ENCODE measurements around the gene CDH23. TPM values are rescaled to one million over a fixed set of nuclear protein-coding genes. Genes with fewer than 3 reads are reported as not detected.
A peak's percentile ranks its signal among the peaks of the same experiment; 100 is the strongest.

CDH23 gene
- total RNA-seq, 2 donors from 2014 or later, result 3.9 to 4.4 TPM

- H3K4me3 ChIP-seq, result no peak within 1 kb of the TSS
- H3K27me3 ChIP-seq, result no peaks in the 10 kb centered on the region
- DNase-seq (ENCODE audit: low spot score), result no peak
- TF ChIP-seq, protein P1, sequence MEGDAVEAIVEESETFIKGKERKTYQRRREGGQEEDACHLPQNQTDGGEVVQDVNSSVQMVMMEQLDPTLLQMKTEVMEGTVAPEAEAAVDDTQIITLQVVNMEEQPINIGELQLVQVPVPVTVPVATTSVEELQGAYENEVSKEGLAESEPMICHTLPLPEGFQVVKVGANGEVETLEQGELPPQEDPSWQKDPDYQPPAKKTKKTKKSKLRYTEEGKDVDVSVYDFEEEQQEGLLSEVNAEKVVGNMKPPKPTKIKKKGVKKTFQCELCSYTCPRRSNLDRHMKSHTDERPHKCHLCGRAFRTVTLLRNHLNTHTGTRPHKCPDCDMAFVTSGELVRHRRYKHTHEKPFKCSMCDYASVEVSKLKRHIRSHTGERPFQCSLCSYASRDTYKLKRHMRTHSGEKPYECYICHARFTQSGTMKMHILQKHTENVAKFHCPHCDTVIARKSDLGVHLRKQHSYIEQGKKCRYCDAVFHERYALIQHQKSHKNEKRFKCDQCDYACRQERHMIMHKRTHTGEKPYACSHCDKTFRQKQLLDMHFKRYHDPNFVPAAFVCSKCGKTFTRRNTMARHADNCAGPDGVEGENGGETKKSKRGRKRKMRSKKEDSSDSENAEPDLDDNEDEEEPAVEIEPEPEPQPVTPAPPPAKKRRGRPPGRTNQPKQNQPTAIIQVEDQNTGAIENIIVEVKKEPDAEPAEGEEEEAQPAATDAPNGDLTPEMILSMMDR (IDR thresholded peaks at IDR 0.05), result no peak
- H3K4me1 ChIP-seq, result peaks cover 0 to 57% of the 10 kb centered on the region in 2 donors
- H3K36me3 ChIP-seq, result no peaks in the 10 kb centered on the region
- no peaks in the 10 kb centered on the region for H3K9me3 ChIP-seq
- H3K27ac ChIP-seq, result peak within 1 kb of the TSS; percentile 25 to 53
Measured at GRCh38 chr10:71719464-71720201, 322.9 kb downstream of the CDH23 start, which contains the start of gene C10orf105. Gene C10orf105 (minus strand): TSS chr10:71719778. CDS start chr10:71716337, 3,441 bp downstream.

- no peaks in the 10 kb centered on the region for H3K36me3 ChIP-seq
- H3K4me3 ChIP-seq, result no peak overlapping the region
- no peak overlapping the region for H3K27ac ChIP-seq
- DNase-seq (ENCODE audit: low spot score), result no peak
- TF ChIP-seq, protein P1 (IDR thresholded peaks at IDR 0.05), result no peak
- H3K9me3 ChIP-seq, result no peaks in the 10 kb centered on the region
- H3K27me3 ChIP-seq, result no peaks in the 10 kb centered on the region
- peaks cover 0 to 50% of the 10 kb centered on the region in 2 donors for H3K4me1 ChIP-seq
Measured at GRCh38 chr10:71720288-71720687, 323.6 kb downstream of the CDH23 start.

DNA sequence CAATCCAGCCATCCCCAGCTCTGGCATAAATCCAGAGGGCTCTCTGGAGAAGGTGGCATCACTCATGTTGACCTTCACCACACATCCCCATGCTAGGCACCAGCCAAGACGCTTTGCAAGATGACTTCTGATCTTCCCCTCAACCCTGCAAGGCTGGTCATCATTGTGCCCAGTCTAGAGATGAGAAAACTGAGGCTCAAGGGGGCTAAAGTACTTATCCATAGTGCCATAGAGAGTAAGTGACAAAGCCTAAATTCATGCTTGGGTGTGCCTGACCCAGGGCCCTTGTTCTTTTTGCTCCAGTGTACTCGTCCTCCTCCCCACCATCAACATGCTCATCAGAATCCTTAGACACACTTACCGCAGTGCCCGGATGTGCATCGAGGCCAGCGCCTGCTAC, 324.6 kb downstream of the CDH23 start:
- Histone ChIP-seq H3K9me3 (no peaks in the 10 kb centered on the region), H3K4me3 (no peak overlapping the region), H3K36me3 (no peaks in the 10 kb centered on the region), H3K27ac (no peak overlapping the region), H3K27me3 (no peaks in the 10 kb centered on the region), H3K4me1 (peaks cover 0 to 46% of the 10 kb centered on the region in 2 donors)
- TF ChIP-seq, protein P1 (IDR thresholded peaks at IDR 0.05), result no peak
- no peak for DNase-seq (ENCODE audit: low spot score)

DNA sequence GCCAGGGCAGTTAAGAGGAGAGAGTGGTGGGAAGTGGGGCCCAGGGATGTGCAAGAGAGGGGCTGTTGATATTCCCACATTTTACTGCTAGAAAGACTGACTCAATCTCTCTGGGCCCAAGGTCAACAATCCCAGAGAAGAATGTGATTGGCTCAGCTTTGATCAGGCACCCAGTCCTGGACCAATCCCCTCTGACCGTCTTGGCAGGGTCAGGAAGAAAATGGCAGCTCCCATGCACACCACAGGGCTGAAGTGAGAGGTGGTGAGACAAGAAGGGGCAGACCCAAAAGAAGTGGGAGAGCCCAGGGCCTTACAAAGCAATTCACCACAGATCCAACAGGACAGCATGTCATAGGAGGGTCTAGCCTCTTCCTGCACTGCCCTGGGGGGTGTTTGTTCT, 326.1 kb downstream of the CDH23 start:
- H3K27ac ChIP-seq, result no peak overlapping the region
- H3K4me1 ChIP-seq, result peaks cover 0 to 46% of the 10 kb centered on the region in 2 donors
- DNase-seq (ENCODE audit: low spot score), result no peak
- TF ChIP-seq, protein P1 (IDR thresholded peaks at IDR 0.05), result no peak
- no peak overlapping the region for H3K4me3 ChIP-seq
- no peaks in the 10 kb centered on the region for H3K9me3 ChIP-seq
- no peaks in the 10 kb centered on the region for H3K36me3 ChIP-seq
- no peaks in the 10 kb centered on the region for H3K27me3 ChIP-seq

DNA sequence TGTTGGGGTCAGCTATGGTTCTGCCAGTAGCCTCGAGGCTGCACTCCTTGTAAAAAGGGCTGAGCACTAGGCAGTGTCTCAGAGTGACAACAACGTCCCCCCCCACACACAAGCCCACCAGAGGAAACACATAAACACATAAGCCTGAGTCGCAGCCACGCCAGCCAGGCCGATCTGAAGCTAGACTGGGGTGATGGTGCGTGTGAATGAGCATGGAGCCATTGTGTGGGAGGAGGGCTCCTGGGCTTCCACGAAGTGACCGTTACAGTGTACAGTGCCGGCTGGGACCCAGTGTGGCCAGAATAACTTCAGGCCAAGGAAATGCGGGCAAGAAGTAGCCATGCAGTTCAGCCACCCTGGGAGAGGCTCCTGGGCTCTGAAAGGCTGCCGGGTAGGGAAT, 326.6 kb downstream of the CDH23 start:
- TF ChIP-seq, protein P1 (IDR thresholded peaks at IDR 0.05), result no peak
- no peak for DNase-seq (ENCODE audit: low spot score)
- H3K36me3 ChIP-seq, result no peaks in the 10 kb centered on the region
- H3K27me3 ChIP-seq, result no peaks in the 10 kb centered on the region
- H3K27ac ChIP-seq, result no peak overlapping the region
- H3K4me3 ChIP-seq, result no peak overlapping the region
- H3K4me1 ChIP-seq, result peaks cover 0 to 46% of the 10 kb centered on the region in 2 donors
- no peaks in the 10 kb centered on the region for H3K9me3 ChIP-seq

All from right atrium auricular region (tissue), 2 donors.